HUES64 (cell line): ENCODE measurements around the gene CD80.

Experiments used
- H3K27ac ChIP-seq: 2 replicates; pipeline ENCODE4 v1.7.0; 2013; ENCODE audit warnings: low read depth, low read length, inconsistent platforms
- H3K27me3 ChIP-seq: 2 replicates; pipeline ENCODE4 v1.6.1; 2013; ENCODE audit warnings: mild to moderate bottlenecking, low read length; ENCODE audit not compliant: insufficient read depth
- H3K36me3 ChIP-seq: 2 replicates; pipeline ENCODE4 v1.6.1; 2013; ENCODE audit warnings: mild to moderate bottlenecking, low read length; ENCODE audit not compliant: insufficient read depth
- H3K4me1 ChIP-seq: 2 replicates; pipeline ENCODE4 v1.6.1; 2013; ENCODE audit warnings: mild to moderate bottlenecking, low read length, moderate library complexity; ENCODE audit not compliant: insufficient read depth
- H3K4me3 ChIP-seq: 2 replicates; pipeline ENCODE4 v1.5.1; 2013; ENCODE audit warnings: mild to moderate bottlenecking, low read length, moderate library complexity
- H3K9ac ChIP-seq: 2 replicates; pipeline ENCODE4 v1.6.1; 2013; ENCODE audit warnings: mild to moderate bottlenecking, low read depth, low read length
- H3K9me3 ChIP-seq: 2 replicates; pipeline ENCODE4 v1.6.1; 2013; ENCODE audit warnings: low read depth, low read length; ENCODE audit not compliant: insufficient read depth
- whole genome bisulfite sequencing: fragments of 150-250, 120-280 bp; methylation state at CpG from one replicate; pipeline ENCODE4 v1.1.7; 2013; ENCODE audit warnings: missing lambda C conversion rate; 5-methylcytosine and 5-hydroxymethylcytosine counted together

CD80 gene

DNA sequence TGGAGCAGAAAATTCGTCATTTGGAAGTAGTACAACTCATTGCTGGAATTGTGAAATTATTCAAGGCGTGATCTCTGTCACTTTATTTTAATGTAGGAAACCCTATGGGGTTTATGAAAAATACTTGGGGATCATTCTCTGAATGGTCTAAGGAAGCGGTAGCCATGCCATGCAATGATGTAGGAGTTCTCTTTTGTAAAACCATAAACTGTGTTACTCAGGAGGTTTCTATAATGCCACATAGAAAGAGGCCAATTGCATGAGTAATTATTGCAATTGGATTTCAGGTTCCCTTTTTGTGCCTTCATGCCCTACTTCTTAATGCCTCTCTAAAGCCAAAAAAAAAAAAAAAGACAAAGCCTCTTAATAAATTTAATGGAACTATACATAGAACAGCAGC, 66.6 kb downstream of the CD80 start:
- Histone ChIP-seq H3K36me3 (peaks cover 24% of the 10 kb centered on the region), H3K27ac (no peak overlapping the region), H3K27me3 (no peaks in the 10 kb centered on the region), H3K9ac (no peak overlapping the region), H3K4me3 (no peak overlapping the region), H3K4me1 (0 out of 2 replicates have a peak, but pooled peaks cover 4% of the 10 kb centered on the region), H3K9me3 (no peaks in the 10 kb centered on the region)
- 90% methylated on average over 3 of the region's 3 CpGs for WGBS

DNA sequence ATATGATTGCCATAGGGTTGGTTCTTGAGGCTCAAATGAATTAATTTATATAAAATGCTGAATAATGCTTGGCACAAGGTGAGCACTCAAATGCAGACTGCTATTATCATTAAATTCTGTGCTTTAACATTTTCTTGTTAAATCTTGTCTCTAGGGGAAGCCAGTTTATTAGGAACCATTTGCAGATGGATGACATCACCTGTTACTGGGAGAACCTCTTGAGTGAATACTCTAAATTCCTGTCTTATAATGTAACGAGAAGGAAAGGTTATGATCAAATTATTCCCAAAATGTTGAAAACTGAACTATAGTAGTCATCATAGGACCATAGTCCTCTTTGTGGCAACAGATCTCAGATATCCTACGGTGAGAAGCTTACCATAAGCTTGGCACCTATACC, 67.3 kb downstream of the CD80 start:
- Histone ChIP-seq H3K27ac (no peak overlapping the region), H3K27me3 (no peaks in the 10 kb centered on the region), H3K9ac (no peak overlapping the region), H3K4me3 (no peak overlapping the region), H3K36me3 (peaks cover 28% of the 10 kb centered on the region), H3K4me1 (no peaks in the 10 kb centered on the region), H3K9me3 (no peaks in the 10 kb centered on the region)
- WGBS = 99% methylated on average over 2 of the region's 2 CpGs

- WGBS = 96% methylated on average over 2 of the region's 2 CpGs
- Histone ChIP-seq H3K4me1 (no peaks in the 10 kb centered on the region), H3K27ac (no peak overlapping the region), H3K4me3 (no peak overlapping the region), H3K27me3 (no peaks in the 10 kb centered on the region), H3K9ac (no peak overlapping the region), H3K9me3 (no peaks in the 10 kb centered on the region), H3K36me3 (peaks cover 48% of the 10 kb centered on the region)
Observed at GRCh38 chr3:119490153-119490552, 69.3 kb downstream of the CD80 start.

GRCh38 chr3:119485563-119485962, 73.9 kb downstream of the CD80 start:
- Histone ChIP-seq H3K9ac (no peak overlapping the region), H3K36me3 (peaks cover 57% of the 10 kb centered on the region)
- WGBS = 96% methylated on average over 2 of the region's 2 CpGs

GRCh38 chr3:119483101-119483500, 76.3 kb downstream of the CD80 start:
- H3K27ac ChIP-seq = no peak overlapping the region

More at GRCh38 chr3:119485563-119485962, 73.9 kb downstream of the CD80 start:
- Histone ChIP-seq H3K4me3 (no peak overlapping the region), H3K27ac (no peak overlapping the region), H3K4me1 (no peaks in the 10 kb centered on the region), H3K9me3 (no peaks in the 10 kb centered on the region), H3K27me3 (no peaks in the 10 kb centered on the region)

GRCh38 chr3:119481079-119481478, 78.3 kb downstream of the CD80 start:
- Histone ChIP-seq H3K27ac (no peak overlapping the region), H3K9me3 (no peaks in the 10 kb centered on the region), H3K4me3 (no peak overlapping the region), H3K36me3 (peaks cover 63% of the 10 kb centered on the region), H3K4me1 (no peaks in the 10 kb centered on the region), H3K9ac (no peak overlapping the region), H3K27me3 (no peaks in the 10 kb centered on the region)
- 94% methylated on average over 2 of the region's 2 CpGs for WGBS

More at GRCh38 chr3:119483101-119483500, 76.3 kb downstream of the CD80 start:
- Histone ChIP-seq H3K9ac (no peak overlapping the region), H3K4me1 (no peaks in the 10 kb centered on the region), H3K9me3 (no peaks in the 10 kb centered on the region), H3K36me3 (peaks cover 67% of the 10 kb centered on the region), H3K27me3 (no peaks in the 10 kb centered on the region), H3K4me3 (no peak overlapping the region)
- WGBS = 94% methylated on average over 1 of the region's 1 CpG
